Measurements from ENCODE around the gene MYADML2. TPM values are rescaled to one million over a fixed set of nuclear protein-coding genes. Genes with fewer than 3 reads are reported as not detected.
"Not testable (repeated sequence)": the region's sequence is repeated elsewhere in the genome, so short reads cannot be mapped to it uniquely, and the experiment has no call there.

The MYADML2 gene
- total RNA-seq, 1 donor from 2014 or later = 4.0 TPM

GRCh38 chr17:81928544-81929252 is 18.3 kb downstream of the MYADML2 start:
- no peak for ATAC-seq
- peak; percentile 41 for DNase-seq
- intact Hi-C loops (cut with micrococcal nuclease) = no loop called here

- ATAC-seq (peak; percentile 63), DNase-seq (peak; percentile 96)
- intact Hi-C loops (cut with micrococcal nuclease) = no loop called here
Measured at GRCh38 chr17:81927653-81928543, 19.1 kb downstream of the MYADML2 start, which contains the start of gene MAFG. TSS of gene MAFG (minus strand) at chr17:81927735. CDS start at chr17:81923185, 4,550 bp downstream.

GRCh38 chr17:81927152-81927652 is 19.8 kb downstream of the MYADML2 start:
- ATAC-seq (peak; percentile 1), DNase-seq (no peak)
- intact Hi-C loops (cut with micrococcal nuclease) = no loop called here

- intact Hi-C loops (cut with micrococcal nuclease) = no loop called here
Measured at GRCh38 chr17:81926451-81927151, 20.4 kb downstream of the MYADML2 start.

GRCh38 chr17:81925860-81926450 is 21.1 kb downstream of the MYADML2 start:
- DNase-seq (no peak), ATAC-seq (no peak)
- intact Hi-C loops (cut with micrococcal nuclease) = no loop called here

More at GRCh38 chr17:81926451-81927151, 20.4 kb downstream of the MYADML2 start:
- ATAC-seq = peak; percentile 58
- DNase-seq = peak; percentile 81

GRCh38 chr17:81924557-81925532 is 22.2 kb downstream of the MYADML2 start:
- ATAC-seq (no peak), DNase-seq (no peak)
- intact Hi-C loops (cut with micrococcal nuclease) = no loop called here

GRCh38 chr17:81923302-81924260 is 23.5 kb downstream of the MYADML2 start:
- DNase-seq (peak; percentile 83), ATAC-seq (peak; percentile 44)
- intact Hi-C loops (cut with micrococcal nuclease) = no loop called here

GRCh38 chr17:81922566-81923301 is 24.3 kb downstream of the MYADML2 start:
- ATAC-seq (no peak), DNase-seq (no peak)
- intact Hi-C loops (cut with micrococcal nuclease) = no loop called here

- ATAC-seq = no peak
- no peak for DNase-seq
- intact Hi-C loops (cut with micrococcal nuclease) = no loop called here
Measured at GRCh38 chr17:81921996-81922565, 25.0 kb downstream of the MYADML2 start.

- intact Hi-C loops (cut with micrococcal nuclease) = no loop called here
- no peak for ATAC-seq
- no peak for DNase-seq
Measured at GRCh38 chr17:81921537-81921862, 25.5 kb downstream of the MYADML2 start.

- ATAC-seq (no peak), DNase-seq (no peak)
- intact Hi-C loops (cut with micrococcal nuclease) = no loop called here
Measured at GRCh38 chr17:81920612-81921536, 26.2 kb downstream of the MYADML2 start.

- intact Hi-C loops (cut with micrococcal nuclease) = no loop called here
- ATAC-seq = no peak
Measured at GRCh38 chr17:81918832-81919545, 28.0 kb downstream of the MYADML2 start.

GRCh38 chr17:81918333-81918669 is 28.7 kb downstream of the MYADML2 start:
- intact Hi-C loops (cut with micrococcal nuclease); DNase-seq: not testable (repeated sequence)
- peak; percentile 12 for ATAC-seq

More at GRCh38 chr17:81918832-81919545, 28.0 kb downstream of the MYADML2 start:
- no peak for DNase-seq

- DNase-seq (peak; percentile 85), ATAC-seq (peak; percentile 82)
- intact Hi-C loops (cut with micrococcal nuclease) = no loop called here
Measured at GRCh38 chr17:81917565-81918332, 29.3 kb downstream of the MYADML2 start, which contains the start of gene SIRT7. TSS of gene SIRT7 (minus strand) at chr17:81918176. CDS start at chr17:81918131, 45 bp downstream.

Measured in left ventricle myocardium superior (tissue), 1 donor.